C4-2B (cell line): ENCODE data around the gene RGS10.

Experiments used
- CTCF ChIP-seq: fragments of 450-650 bp; conservative IDR thresholded peaks from 2 replicates; pipeline ENCODE4 v1.5.1; 2017; ENCODE audit warnings: mild to moderate bottlenecking
- ZFX ChIP-seq: fragments of 450-650 bp; IDR thresholded peaks from 2 replicates; pipeline ENCODE4 v1.6.1; 2017

DNA sequence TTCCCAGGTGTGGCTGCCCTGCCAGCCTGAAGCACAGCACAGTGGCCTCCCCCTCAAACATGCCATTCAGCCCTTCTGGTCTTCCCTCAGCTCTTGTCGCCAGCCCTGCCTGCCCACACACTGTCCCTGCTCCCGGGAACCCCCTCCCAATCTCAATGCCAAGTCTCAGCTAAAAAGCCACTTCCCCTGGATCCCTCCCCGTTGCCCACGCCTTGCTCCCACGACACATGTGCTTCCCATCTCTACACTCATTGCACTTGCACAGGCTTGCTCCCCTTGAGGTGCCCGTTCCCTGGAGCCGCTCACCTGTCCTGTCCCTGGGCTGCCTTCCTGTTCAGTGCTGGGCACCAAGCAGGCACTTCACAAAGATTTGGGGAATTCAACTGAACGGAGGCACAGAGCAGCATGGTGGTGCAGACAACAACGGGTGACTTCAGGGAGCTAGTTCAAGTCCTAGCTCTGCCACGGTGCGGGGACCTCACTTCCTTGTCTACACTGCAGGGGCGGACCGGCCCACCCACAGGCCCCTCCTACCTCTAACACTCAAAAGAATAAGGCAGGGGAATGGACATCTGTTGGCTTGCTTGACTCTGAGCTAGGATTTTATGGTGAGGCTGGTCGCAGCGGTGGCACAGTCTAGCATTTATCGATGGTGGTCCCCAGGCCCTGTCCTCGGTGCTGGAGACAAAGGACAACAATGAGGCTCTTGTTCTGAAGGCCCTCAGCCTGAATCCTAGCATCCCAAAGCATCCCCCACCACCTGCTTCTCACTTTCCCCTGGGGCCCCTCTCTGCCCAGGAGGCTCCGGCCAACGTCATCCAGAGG lies 18.4 kb downstream of the RGS10 start:
- TF ChIP-seq CTCF: no peak
- TF ChIP-seq ZFX: no peak
